CD4-positive, CD25-positive, alpha-beta regulatory T cell (primary cell): ENCODE measurements around the gene VSNL1. TPM values are rescaled to one million over a fixed set of nuclear protein-coding genes. Genes with fewer than 3 reads are reported as not detected.

Experiments
- ATAC-seq, 2 donors: fragments of 150-1000 bp; cut with Tn5 transposase; one replicate each; pipeline ENCODE4 v1.10.0; 2021; ENCODE audit warnings: low read depth in 2 of 2, moderate number of reproducible peaks in 2 of 2, moderate library complexity in 1 of 2
- DNase-seq, 3 donors: peaks; one replicate each; pipeline versions ENCODE4 v3.0.0 to v3.0.0-alpha.2; 2012 to 2022; ENCODE audit warnings: mixed read lengths in 1 of 3
- H3K27ac ChIP-seq: one replicate; pipeline ENCODE4 v1.7.0; 2013; ENCODE audit warnings: mild to moderate bottlenecking, low read length; ENCODE audit not compliant: insufficient read depth, poor library complexity, severe bottlenecking
- H3K27me3 ChIP-seq: one replicate; pipeline ENCODE4 v1.7.0; 2013; ENCODE audit warnings: low read length; ENCODE audit not compliant: control insufficient read depth, insufficient read depth
- H3K36me3 ChIP-seq: one replicate; pipeline ENCODE4 v1.7.0; 2013; ENCODE audit warnings: mild to moderate bottlenecking, low read length, moderate library complexity; ENCODE audit not compliant: control insufficient read depth, insufficient read depth
- H3K4me1 ChIP-seq: 2 replicates; pipeline ENCODE4 v1.7.0; 2013; ENCODE audit warnings: mild to moderate bottlenecking, low read length; ENCODE audit not compliant: insufficient read depth, control insufficient read depth, poor library complexity, severe bottlenecking
- H3K4me3 ChIP-seq: one replicate; pipeline ENCODE4 v1.7.0; 2013; ENCODE audit warnings: low read depth, mild to moderate bottlenecking, low read length, moderate library complexity
- H3K9me3 ChIP-seq, 2 experiments: 1 replicate in 1 of 2; 2 replicates in 1 of 2; pipeline ENCODE4 v1.7.0; 2013; ENCODE audit warnings: low read length in 2 of 2, mild to moderate bottlenecking in 1 of 2, moderate library complexity in 1 of 2; ENCODE audit not compliant: control insufficient read depth in 2 of 2
- H3K27ac Mint-ChIP-seq, 3 donors: one replicate each; pipeline ENCODE4 v1.8.0; 2020 to 2022; ENCODE audit warnings: mild to moderate bottlenecking in 3 of 3, mixed read lengths in 3 of 3, moderate library complexity in 2 of 3
- H3K27me3 Mint-ChIP-seq: one replicate; pipeline ENCODE4 v1.8.0; 2022; ENCODE audit warnings: mild to moderate bottlenecking, mixed read lengths
- H3K36me3 Mint-ChIP-seq: one replicate; pipeline ENCODE4 v1.8.0; 2020; ENCODE audit warnings: mixed read lengths
- H3K4me1 Mint-ChIP-seq, 4 donors: one replicate each; pipeline ENCODE4 v1.8.0; 2020 to 2022; ENCODE audit warnings: mixed read lengths in 4 of 4, mild to moderate bottlenecking in 1 of 4
- H3K4me3 Mint-ChIP-seq, 4 donors: one replicate each; pipeline ENCODE4 v1.8.0; 2020 to 2022; ENCODE audit warnings: mild to moderate bottlenecking in 4 of 4, mixed read lengths in 4 of 4, moderate library complexity in 3 of 4
- H3K9me3 Mint-ChIP-seq, 7 donors: one replicate each; pipeline ENCODE4 v1.8.0; 2020 to 2022; ENCODE audit warnings: mixed read lengths in 7 of 7, mild to moderate bottlenecking in 3 of 7, moderate library complexity in 2 of 7
- polyA plus RNA-seq, 4 donors: library from polyadenylated mRNA; unstranded; fragments of 300-500 nt; fragmentation: Illumina TruSeq; gene quantifications; one replicate each; pipeline ENCODE4 v1.2.3, GENCODE V29; 2021
- total RNA-seq: library from RNA; stranded (reverse); gene quantifications from one replicate; pipeline ENCODE4 v1.2.3, GENCODE V29; 2022

The VSNL1 gene
- total and polyA plus RNA-seq, 5 donors from 2014 or later, result not detected

DNA sequence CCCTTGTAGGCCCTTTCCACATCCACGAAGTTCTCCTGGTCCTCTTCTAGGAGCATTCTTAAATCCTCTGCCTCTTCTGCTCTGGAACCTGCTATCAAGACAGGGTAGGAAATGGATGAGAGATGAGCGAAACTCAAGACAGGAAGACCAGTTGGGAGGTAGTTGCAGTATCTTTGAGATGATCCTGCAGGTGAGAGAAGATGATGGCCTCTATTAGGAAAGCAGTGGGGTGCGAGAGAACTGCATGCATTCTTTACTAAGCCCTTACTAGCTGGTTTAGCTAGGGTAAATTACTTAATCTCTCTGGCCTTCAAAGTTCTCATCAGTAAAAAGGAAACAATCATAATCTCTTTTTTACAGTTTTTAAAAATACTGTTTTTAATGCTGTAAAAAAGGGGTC is 47.0 kb downstream of the VSNL1 start:
- Mint-ChIP-seq H3K27me3 (no peaks in the 10 kb centered on the region), H3K4me3 (no peak overlapping the region), H3K27ac (no peak overlapping the region), H3K4me1 (no peaks in the 10 kb centered on the region), H3K9me3 (peaks cover 0 to 2% (median 0%) of the 10 kb centered on the region in 7 donors), H3K36me3 (no peaks in the 10 kb centered on the region)
- H3K36me3 ChIP-seq, result no peaks in the 10 kb centered on the region
- DNase-seq (no peak), ATAC-seq (no peak)
- H3K4me3 ChIP-seq, result no peak overlapping the region
- H3K27ac ChIP-seq, result no peak overlapping the region
- H3K9me3 ChIP-seq, result no peaks in the 10 kb centered on the region
- H3K4me1 ChIP-seq, result no peaks in the 10 kb centered on the region
- H3K27me3 ChIP-seq, result no peaks in the 10 kb centered on the region

DNA sequence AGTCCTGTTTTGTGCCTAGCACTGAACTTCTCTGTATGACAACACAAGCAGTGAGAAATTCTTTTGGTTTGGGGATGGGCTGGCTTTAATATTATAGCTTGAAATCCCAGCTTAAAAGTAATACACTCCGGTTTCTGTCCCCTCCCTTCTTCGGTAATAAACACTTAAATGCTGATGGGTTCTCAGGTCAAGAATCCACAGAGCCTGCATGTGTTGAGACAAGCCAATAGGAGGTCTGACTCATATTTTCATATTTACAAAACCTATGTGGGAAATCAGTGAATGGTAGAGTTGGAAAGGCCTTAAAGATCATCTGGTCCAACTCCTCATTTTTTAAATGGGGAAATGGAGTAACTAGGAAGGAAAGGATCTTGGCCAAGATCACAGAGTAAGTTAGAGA is 47.5 kb downstream of the VSNL1 start:
- no peak overlapping the region for H3K27ac ChIP-seq
- H3K9me3 ChIP-seq, result no peaks in the 10 kb centered on the region
- H3K4me1 Mint-ChIP-seq, result no peaks in the 10 kb centered on the region
- no peaks in the 10 kb centered on the region for H3K36me3 Mint-ChIP-seq
- H3K27me3 Mint-ChIP-seq, result no peaks in the 10 kb centered on the region
- DNase-seq (no peak), ATAC-seq (no peak)
- no peaks in the 10 kb centered on the region for H3K4me1 ChIP-seq
- peaks cover 0 to 1% (median 0%) of the 10 kb centered on the region in 7 donors for H3K9me3 Mint-ChIP-seq
- peak overlapping the region in 1 of 3 donors; percentile 5 for H3K27ac Mint-ChIP-seq
- H3K27me3 ChIP-seq, result no peaks in the 10 kb centered on the region
- H3K36me3 ChIP-seq, result no peaks in the 10 kb centered on the region
- no peak overlapping the region for H3K4me3 ChIP-seq
- no peak overlapping the region for H3K4me3 Mint-ChIP-seq

DNA sequence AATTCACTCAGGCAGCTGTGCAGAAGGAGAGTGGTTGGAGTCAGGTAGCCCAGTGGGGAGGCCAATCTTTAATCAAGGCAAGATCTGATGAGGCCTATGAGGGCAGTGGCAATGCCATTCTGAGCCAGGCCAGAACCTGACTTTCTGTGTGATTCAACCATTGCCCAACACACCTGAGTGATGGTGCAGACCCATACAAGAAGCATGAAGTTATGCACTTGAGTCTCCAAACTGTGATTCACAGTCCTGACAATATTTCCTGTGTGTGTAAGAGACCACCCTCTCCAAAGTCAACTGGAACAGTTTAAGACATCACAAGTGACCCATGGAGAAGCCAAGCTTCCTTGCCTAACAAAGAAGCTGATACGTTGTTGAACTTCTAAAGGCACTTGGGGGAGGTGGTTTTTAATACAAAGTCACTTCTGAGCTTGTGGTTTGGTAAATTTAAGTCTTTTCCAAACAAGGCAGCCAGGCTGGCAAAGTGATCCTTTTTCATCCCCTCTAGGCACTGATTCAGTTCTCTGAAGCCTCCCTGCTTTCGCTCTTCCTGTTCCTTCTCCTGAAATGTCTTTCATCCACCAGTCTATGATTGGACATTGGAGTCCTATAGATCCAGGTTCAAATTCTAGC is 49.0 kb downstream of the VSNL1 start:
- Histone ChIP-seq H3K27ac (no peak overlapping the region), H3K9me3 (no peaks in the 10 kb centered on the region), H3K4me3 (no peak overlapping the region), H3K4me1 (no peaks in the 10 kb centered on the region), H3K36me3 (no peaks in the 10 kb centered on the region), H3K27me3 (no peaks in the 10 kb centered on the region)
- Mint-ChIP-seq H3K9me3 (peaks cover 0 to 1% (median 0%) of the 10 kb centered on the region in 7 donors), H3K27me3 (no peaks in the 10 kb centered on the region), H3K27ac (no peak overlapping the region), H3K4me1 (no peaks in the 10 kb centered on the region), H3K36me3 (no peaks in the 10 kb centered on the region), H3K4me3 (no peak overlapping the region)
- ATAC-seq (no peak), DNase-seq (no peak)

DNA sequence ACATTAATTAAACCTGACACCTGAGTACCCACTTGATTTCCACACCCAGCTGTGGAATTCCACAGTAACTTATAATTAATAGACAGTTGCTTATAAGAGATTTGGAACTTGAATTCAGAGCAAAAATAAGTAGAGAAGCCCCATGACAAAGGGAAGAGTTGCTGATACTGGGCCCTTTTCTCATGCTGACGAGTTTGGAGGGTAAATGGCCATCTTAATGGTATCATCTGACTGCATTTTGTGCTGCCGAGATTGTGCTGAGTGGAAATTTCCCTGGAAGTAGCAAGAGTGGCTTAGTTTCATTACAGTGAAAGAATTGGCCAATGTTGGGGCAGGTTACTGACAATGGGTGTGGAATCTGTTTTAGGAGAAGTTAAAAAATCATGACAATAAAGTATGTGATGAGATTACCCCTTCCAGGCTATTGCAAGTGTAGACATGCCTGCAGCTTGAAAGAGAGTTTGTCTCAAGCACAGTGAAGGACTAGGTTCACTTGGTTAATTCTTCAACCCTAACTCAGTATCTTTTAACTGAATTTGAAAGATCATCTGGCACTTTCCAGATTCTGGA is 49.9 kb downstream of the VSNL1 start:
- ATAC-seq (no peak), DNase-seq (no peak)
- no peak overlapping the region for H3K27ac Mint-ChIP-seq
- no peaks in the 10 kb centered on the region for H3K36me3 Mint-ChIP-seq
- no peaks in the 10 kb centered on the region for H3K4me1 ChIP-seq
- no peaks in the 10 kb centered on the region for H3K27me3 ChIP-seq
- no peaks in the 10 kb centered on the region for H3K36me3 ChIP-seq
- no peaks in the 10 kb centered on the region for H3K9me3 Mint-ChIP-seq
- H3K27ac ChIP-seq, result no peak overlapping the region
- H3K9me3 ChIP-seq, result no peaks in the 10 kb centered on the region
- H3K4me3 Mint-ChIP-seq, result no peak overlapping the region
- H3K4me1 Mint-ChIP-seq, result no peaks in the 10 kb centered on the region
- no peaks in the 10 kb centered on the region for H3K27me3 Mint-ChIP-seq
- H3K4me3 ChIP-seq, result no peak overlapping the region

DNA sequence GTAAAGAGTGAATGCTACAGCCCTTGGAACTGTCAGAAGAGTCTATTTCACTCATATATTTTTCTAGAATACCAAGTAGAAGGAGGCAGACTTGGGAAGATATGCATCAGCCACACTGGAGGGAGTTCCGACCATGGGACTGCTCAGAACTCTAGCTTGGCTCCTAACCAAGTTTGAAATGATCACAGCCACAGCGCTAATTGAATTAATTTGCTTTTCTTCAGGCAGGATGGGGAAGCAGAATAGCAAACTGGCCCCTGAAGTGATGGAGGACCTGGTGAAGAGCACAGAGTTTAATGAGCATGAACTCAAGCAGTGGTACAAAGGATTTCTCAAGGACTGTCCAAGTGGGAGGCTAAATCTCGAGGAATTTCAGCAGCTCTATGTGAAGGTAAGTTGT is 51.4 kb downstream of the VSNL1 start:
- H3K4me3 Mint-ChIP-seq, result no peak overlapping the region
- no peak overlapping the region for H3K27ac Mint-ChIP-seq
- ATAC-seq (no peak), DNase-seq (no peak)
- H3K4me1 Mint-ChIP-seq, result no peaks in the 10 kb centered on the region
- Histone ChIP-seq H3K27ac (no peak overlapping the region), H3K27me3 (no peaks in the 10 kb centered on the region), H3K36me3 (no peaks in the 10 kb centered on the region), H3K4me3 (no peak overlapping the region), H3K9me3 (no peaks in the 10 kb centered on the region), H3K4me1 (no peaks in the 10 kb centered on the region)
- no peaks in the 10 kb centered on the region for H3K9me3 Mint-ChIP-seq
- H3K27me3 Mint-ChIP-seq, result no peaks in the 10 kb centered on the region
- no peaks in the 10 kb centered on the region for H3K36me3 Mint-ChIP-seq

DNA sequence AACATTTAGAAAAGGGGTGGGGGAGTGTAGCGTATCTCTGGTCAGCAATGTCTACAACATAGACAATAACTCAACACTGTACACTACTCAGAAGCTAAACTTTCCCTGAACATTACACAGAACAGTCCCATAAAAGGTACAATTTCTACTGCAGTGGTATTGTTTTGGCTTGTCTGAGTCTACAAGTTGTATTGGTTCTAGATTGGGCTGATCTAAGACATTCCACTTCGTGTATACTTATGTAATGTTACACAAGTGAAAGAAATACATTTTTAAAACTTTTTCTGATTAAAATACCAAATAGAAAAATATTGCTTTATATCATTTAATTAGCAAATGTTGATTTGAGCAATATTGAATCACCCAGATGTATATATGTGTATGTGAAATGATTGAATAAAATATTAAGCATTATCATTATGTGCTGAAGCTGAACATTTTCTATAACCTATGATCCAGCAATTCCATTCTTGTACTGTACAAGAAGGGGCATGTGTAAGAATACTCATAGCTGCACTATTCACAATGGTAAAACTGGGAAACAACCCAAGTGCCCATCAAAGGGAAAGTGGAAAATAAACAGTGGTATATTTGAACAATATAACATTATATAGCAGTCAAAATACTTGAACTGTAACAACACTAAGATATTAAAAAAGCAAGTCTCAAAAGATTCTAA is 52.4 kb downstream of the VSNL1 start:
- Histone ChIP-seq H3K27ac (no peak overlapping the region), H3K4me1 (no peaks in the 10 kb centered on the region), H3K36me3 (no peaks in the 10 kb centered on the region), H3K9me3 (no peaks in the 10 kb centered on the region), H3K4me3 (no peak overlapping the region), H3K27me3 (no peaks in the 10 kb centered on the region)
- no peaks in the 10 kb centered on the region for H3K9me3 Mint-ChIP-seq
- no peak overlapping the region for H3K27ac Mint-ChIP-seq
- ATAC-seq, result no peak
- DNase-seq, result no peak
- no peaks in the 10 kb centered on the region for H3K4me1 Mint-ChIP-seq
- H3K36me3 Mint-ChIP-seq, result no peaks in the 10 kb centered on the region
- H3K27me3 Mint-ChIP-seq, result no peaks in the 10 kb centered on the region
- H3K4me3 Mint-ChIP-seq, result no peak overlapping the region

DNA sequence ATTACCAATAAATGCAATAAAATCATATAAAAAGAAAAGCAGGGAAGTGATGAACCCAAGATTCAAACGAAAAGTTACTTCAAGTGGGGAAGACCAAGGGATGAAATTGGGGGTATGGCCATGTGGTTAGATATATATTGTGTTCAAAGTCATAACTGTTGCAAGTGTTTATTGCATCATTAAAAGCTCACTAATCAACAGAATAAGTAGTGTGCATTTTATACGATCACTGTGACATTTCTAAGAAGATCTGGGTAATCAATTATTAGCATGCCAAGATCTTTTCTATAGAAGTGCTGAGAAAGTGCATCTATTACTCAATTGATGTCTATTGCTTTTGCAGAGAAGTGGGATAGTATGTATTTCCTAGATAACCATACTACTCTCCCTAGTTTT is 52.9 kb downstream of the VSNL1 start:
- no peaks in the 10 kb centered on the region for H3K9me3 Mint-ChIP-seq
- no peaks in the 10 kb centered on the region for H3K27me3 ChIP-seq
- no peaks in the 10 kb centered on the region for H3K36me3 Mint-ChIP-seq
- no peak overlapping the region for H3K27ac ChIP-seq
- H3K4me1 Mint-ChIP-seq, result no peaks in the 10 kb centered on the region
- H3K36me3 ChIP-seq, result no peaks in the 10 kb centered on the region
- H3K27ac Mint-ChIP-seq, result no peak overlapping the region
- DNase-seq (no peak), ATAC-seq (no peak)
- H3K27me3 Mint-ChIP-seq, result no peaks in the 10 kb centered on the region
- H3K4me3 ChIP-seq, result no peak overlapping the region
- H3K4me1 ChIP-seq, result no peaks in the 10 kb centered on the region
- no peak overlapping the region for H3K4me3 Mint-ChIP-seq
- H3K9me3 ChIP-seq, result no peaks in the 10 kb centered on the region
